Pulmonary artery endothelial cell (primary cell): ENCODE results near the gene TOM1L2. TPM values are rescaled to one million over a fixed set of nuclear protein-coding genes. Genes with fewer than 3 reads are reported as not detected.
A peak's percentile ranks its signal among the peaks of the same experiment; 100 is the strongest.

Source experiments
- DNase-seq: peaks from one replicate; pipeline ENCODE4 v3.0.0-alpha.2; 2011; ENCODE audit warnings: low read depth, low spot score
- total RNA-seq: library from RNA; depleted of rRNA; stranded (reverse); fragments of >200 nt; gene quantifications from 2 replicates; pipeline ENCODE4 v1.2.3, GENCODE V29; 2014

Gene TOM1L2
- total RNA-seq, 1 donor from 2014 or later: 14.3 TPM

DNA sequence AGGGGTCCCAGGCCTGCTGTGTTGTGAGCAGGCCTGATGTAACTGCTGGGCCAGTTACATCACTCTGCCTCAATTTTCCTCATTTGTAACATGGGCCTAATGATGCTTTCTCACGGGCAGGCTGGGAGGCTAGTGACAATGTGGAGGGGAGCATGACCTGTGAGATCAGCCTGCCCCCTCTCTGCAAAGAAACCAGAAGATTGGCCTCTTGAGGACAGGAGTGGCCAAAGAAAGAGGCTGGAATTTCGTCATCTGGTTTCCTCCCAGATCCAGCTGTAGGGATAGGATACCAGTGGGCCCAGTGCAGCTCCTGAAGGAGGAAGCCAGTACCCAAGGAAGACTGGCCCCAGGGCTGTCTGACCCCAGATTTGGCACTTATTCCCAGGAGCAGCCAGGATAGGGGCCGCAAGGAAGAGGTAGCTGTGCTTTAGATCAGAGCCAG is 134.8 kb downstream of the TOM1L2 start:
- peak; percentile 51 for DNase-seq

DNA sequence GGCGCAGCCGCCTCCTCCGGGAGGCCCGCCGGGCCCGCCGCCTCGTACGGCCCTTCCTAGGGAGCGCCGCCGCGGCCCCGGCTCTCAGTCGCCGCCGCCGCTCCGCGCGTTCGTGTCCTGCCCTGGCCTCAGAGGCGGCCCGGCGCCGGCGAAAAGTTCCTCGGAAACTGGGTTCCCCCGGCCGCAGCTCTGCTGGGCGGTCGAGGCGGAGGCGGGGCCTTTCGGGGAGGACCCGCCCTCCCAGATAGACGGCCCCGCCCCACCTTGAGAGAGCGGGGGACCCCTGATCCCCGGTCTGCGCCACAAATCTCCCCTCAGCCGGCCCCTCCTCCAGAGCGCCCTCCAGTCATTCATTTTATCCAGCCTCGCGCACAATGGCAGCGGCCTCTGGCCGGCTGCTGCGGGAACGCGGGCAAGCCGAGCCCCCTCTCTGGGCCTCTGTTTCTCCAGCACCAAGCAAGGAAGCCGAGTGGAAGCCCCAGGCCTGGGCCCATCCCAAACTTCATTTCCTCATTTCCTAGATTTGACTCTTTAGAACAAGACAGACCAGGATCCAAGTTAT is 135.3 kb downstream of the TOM1L2 start, which contains the start of gene SREBF1:
TSS of gene SREBF1 (minus strand) at position 169 of the 562 bp plus-strand sequence. CDS start 169 bp downstream, outside the sequence.
- no peak for DNase-seq

DNA sequence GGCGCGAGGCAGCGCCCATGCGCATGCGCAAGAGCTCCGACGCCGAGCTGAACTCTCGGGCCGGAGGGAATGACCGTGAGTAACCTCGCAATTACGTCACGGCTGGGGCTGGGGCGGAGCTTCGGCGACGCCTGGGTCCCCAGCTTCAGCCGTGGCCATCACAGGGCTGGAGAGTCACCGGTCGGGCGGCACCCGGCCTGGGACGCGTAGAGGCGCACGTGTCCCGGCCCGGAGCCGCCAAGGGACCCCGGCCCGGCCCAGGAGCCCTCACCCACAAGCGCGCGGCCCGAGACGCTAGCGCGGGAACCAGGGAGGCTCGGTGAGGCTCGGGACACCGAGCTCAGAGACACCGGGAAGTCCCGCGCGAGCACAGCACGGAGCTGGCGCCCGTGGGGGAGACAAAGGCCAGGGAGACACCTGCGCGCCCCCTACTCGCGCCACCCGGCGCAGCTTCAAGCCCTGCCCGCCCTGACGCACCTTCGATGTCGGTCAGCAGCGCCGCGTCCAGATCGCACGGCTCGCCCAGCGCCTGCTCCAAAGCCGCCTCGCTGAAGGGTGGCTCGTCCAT is 135.9 kb downstream of the TOM1L2 start:
- peak; percentile 75 for DNase-seq

DNA sequence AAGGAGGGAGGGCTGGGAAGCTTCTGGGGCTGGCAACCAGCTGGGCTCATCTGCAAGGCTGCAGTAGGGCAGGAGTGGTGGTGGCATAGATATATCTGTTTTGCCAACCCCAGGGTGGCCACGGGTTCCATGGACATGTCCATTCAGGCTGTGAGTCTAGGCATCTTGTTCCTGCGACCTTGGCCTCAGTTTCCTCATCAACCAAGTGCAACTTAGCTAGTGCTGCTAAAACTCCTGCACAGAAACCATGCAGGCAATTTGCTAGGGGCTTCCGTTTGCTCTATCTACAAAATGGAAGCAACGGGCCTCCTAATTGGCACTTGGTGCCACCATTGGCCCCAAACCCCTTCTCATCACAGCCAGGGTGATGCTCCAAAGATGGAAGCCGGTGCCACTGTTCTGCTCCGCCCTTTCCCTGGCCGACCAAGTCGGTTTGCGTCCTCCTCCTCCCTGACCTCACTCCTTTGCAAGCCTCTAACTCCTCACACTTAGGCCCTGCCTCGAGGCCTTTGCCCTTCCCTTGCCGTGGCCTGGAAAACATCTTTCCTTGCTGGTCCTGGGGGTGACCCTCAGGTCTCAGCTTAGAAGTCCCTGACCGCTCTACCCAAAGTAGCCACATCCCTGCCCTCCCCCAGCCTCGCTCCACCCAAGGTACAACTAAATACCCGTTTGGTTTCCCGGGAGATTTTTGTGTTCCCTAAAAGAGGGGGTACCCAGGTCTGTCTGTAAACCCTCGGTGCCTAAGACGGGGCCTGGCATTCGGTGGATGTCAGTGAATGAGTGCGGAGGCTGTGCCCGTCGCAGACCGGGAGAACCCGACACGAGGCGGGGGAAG is 136.6 kb downstream of the TOM1L2 start:
- DNase-seq: no peak

DNA sequence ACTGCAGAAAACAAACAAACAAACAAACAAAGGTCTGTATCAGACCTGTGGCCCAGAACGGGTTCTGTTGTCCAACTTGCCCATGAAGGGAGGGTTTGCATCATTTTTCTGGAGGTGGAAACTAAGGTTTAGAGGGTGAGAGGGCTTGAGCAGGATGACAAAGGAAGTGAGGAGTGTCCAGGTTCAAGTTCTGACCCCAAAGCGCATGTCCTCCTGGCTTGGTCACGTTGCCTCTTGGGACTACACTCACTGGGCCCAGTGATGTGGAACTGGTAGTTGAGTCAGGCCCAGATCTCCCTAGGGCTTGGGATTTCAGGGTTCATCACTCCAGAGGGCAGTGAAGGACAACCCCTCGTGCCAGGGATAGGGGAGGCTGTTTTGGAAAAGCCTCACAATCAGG is 137.2 kb downstream of the TOM1L2 start:
- DNase-seq: no peak

DNA sequence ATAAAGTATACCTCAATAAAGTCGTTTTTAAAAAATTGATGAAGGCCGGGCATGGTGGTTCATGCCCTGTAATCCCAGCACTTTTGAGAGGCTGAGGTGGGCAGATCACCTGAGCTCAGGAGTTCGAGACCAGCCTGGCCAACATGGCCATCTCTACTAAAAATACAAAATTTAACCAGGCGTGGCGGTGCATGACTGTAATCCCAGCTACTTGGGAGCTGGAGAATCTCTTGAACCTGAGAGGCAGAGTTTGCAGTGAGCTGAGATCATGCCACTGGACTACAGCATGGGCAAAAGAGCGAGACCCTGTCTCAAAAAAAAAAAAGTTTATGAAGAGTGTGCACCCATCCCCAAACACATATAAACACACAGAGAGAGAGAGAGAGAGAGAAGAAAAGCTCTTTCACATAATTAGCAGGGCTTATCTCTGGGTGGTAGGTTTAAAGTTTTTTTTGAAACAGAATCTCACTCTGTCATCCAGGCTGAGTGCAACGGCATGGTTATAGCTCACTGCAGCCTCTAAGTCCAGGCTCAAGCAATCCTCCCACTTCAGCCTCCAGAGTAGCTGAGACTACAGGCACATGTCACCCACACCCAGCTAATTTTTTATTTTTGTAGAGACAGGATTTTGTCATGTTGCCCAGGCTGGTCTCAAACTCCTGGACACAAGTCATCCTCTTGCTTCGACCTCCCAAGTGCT is 138.4 kb downstream of the TOM1L2 start:
- DNase-seq: no peak

DNA sequence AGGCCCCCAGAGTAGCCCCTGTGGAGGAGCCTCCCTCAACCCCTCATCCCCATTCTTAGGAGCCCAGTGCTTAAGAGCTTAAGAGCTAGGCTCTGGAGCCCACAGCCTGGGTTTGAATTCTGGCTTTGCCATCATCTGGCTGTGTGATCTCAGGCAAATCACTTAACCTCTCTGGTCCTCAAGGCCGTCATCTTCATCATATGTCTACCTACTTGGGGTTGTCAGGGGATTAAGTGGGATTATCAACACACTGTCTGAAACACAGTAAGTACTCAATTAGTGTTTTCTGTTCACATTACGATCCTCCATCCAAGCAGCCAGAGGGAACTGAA is 140.2 kb downstream of the TOM1L2 start:
- DNase-seq: no peak

DNA sequence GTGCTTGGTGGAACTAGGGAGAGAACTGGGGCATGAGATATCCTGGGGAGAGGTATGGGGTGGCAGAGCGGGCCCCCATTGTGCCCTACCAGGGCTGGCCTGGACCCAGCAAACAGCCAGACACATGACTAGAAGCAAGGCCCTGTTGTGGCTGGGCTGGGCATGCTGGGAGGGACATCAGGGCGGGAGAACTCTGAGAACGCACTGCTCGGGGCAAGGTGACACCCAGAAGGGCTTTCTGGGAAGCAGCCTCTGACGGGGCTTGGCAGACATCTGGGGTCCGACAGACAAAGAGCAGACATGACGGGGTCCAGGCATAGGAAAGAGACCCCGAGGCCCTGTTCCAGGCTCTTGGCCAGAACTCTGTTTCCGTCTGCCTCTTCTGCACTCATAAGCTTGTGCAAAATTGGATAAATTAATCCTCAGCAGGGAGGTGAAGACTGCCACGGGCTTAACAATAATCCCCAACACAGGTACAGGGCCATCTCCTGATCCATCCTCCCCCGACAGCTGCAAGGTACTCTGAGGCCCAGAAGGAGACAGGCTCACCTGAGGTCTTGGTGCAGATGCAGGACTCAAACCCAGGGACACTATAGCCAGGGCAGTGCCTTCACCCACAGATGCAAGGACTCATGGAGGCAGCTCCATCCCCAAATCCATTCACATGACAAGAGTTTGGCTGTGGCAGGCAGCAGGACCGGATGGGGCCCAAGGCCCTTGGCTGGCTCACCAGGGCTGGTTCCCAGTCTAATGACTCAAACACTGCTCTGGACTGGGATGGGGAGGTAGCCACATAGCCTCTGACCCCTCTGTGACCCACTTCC is 140.8 kb downstream of the TOM1L2 start:
- no peak for DNase-seq

DNA sequence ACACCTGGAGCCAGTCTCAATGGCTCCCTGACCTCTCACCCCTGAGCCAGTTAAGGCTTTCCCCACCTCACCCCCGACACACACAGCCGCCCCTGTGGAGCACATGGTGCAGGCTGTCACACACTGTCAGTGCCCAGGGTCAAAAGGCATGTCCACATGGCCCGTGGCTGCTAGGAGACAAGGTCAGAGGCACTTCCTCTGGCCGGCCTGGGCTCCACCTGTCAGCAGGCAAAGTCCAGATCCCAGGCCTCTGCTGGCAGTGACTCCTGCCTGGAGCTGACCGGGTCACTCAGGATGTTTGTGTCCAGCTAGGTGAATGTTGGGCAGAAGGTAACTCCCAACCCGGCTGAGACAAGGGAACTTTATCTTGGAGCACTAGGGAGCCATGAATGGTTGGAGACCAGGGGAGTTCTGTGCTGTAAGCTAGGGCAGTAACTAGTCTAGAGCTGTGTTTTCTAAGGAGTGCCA is 141.4 kb downstream of the TOM1L2 start:
- no peak for DNase-seq

DNA sequence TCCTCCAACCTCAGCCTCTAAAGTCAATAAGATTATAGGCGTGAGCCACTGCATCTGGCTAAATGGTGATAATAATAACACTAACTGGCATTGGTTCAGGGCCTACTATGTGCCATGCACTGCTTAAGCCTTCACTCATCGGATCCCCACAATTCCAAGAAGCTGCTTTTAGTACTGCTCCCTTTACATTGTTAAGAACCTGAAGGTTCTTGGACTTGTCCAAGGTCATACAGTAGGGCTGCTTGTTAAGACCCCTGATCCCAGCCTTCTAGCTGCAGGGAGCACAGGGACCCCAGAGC is 142.0 kb downstream of the TOM1L2 start:
- no peak for DNase-seq

DNA sequence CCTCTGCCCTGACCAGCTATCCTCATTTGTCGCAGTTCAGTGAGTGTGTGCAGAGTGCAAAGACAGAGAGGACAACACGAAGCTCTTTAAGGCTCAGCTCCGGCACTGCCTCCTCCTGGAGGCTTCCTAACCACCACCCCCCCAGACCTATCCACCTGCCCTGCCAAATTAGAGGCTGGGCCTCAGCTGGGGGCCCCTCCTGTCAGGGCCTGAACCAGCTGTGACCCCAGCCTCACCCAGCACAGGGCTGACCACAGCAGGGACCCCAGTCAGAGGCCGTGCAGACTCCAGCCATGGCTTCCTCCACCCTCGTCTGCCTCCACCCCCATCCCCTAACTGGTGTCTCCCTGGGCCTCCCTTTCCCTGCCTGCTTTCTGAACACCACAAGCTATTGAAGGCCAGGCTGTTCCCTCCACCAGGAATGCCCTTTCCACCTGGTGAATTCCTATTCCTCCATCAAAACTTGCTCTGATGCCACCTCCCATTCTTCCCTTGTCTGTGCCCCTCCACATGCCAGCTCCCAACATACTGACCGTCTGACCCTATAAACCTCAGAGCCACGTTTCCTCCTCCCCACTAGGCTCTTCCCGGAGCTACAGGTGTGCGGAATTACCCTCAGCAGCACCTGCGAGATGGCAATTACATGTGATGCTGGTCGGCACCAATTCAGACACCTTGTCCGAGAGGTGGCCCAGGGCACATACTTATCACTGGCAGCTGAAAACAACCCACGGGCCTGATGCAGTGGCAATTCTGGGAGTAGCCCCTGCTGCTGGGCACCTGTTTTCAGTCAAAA is 144.2 kb downstream of the TOM1L2 start:
- no peak for DNase-seq

DNA sequence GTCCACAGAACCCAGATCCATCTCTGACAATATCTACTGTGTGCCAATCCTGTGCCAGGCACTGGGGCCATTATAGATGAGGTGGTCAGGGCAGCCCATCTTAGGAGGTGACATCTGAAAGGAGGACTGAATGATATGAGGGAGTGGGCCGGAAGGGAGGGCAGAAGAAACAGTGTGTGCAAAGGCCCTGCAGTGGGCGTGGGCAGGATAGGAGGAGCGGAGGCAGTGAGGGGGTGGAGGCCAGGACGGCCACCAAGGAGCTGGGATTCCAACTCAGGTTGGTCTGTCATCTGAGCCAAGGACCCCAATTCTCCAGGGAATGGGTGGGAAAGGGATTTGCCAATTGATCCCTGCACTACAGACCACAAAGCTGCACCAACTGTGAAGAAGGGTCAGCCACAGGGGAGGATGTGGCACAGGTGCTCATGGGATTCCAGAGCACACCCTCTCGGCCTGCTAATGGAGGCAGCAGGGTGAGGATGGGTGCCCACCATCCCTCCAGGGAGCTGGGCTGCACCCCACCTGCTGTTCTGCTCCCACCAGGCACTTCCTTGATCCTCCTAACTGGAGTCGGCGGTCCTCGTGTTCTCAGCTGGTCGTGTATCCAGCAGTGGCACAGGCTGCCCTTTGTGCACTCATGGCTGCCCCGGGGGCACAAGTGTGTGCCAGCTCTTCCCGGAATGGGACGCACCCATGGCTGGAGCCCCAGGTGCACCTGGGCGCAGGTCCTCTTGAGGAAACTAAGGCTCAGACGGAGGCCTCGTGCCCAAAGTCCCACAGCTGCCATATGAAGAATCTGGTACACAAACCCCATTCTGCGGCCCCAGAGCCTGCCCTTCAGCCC is 145.0 kb downstream of the TOM1L2 start:
- no peak for DNase-seq

DNA sequence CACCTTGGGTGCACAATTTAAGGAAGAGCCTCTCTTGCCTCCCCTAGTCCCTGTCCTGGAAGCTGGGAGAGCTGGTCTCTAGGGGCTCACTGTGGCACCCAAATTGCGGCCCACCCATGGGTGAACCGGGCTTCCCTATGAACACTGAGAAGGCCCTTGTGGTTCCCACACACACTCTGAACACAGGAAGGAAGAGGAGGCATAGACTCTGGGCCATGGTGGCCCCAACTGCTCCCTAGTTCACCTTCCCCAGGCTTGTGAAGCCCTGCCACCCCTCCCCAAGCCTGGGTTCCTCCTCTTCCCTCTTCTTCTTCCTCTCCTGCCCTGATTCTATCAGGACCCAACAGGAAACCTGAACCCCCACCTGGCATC is 145.9 kb downstream of the TOM1L2 start:
- no peak for DNase-seq

DNA sequence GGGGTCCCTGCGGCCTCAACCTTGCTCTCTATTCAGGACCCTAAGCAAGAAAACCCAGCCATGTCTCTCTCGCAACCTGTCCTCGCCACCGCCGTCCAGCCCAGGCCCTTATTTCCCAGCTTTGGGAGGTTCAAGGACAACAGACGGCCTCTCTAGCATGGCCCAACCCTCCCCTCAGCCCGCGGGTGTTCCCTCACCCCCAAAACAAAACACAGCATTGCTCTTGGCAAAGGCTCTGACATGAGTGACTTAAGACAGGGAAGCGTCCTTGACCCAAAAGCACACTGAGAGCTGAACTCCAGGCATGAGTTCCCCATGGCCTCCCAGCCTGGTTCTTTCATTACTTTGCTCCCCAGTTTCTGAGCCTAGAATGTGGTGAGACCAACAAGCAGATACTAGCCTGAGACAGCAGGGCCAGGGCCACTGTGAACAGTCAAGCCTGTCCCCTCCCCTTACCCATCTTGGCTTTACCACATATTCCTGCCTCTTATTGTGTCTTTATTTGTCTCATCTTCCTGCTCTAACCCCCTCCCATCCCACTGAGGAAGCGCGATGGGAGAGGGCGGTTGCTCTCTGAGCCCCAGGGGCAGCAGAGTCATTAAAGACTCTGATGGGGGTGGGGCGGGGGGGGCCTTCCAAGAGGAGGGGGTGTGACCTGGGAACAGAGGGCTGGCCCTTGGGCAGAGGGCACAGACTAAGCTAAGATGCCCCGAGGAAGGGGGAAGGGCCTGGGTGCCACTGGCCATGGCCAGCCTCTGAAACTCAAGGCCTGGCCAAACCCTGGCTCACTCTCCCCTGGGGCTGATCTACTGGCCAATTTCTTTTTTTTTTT is 147.2 kb downstream of the TOM1L2 start:
- DNase-seq: no peak

DNA sequence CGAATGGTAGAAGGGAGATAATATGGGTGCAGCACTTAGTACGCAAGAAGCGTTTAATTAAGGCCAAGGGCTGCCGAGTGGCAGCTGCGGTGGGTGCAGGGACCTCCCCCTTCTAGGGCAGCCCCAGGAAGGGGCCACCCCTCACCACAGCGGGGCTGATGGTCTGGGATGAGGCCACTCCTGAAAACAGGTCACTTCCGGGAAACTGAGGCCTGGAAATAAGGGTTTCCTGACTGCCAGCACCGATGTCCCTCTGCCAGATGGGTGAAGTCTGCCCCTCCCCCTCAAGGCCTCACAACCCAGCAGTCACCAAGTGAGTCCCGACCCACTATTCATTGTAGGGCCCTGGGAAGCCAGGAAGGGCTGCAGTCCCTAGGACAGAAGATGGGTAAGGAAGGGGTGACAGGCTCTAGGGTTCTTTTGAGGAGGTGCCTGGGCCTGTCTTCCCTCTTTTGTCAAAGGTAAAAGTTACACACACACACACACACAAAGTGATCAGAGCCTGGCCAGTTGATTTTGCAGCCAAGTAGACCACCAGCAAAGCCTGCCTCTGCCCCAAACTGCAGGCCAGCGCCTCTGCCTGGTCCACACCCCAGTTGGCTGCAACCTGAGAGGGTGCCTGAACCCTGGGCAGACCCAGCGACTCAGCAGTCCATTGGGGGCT is 147.9 kb downstream of the TOM1L2 start:
- DNase-seq: no peak

DNA sequence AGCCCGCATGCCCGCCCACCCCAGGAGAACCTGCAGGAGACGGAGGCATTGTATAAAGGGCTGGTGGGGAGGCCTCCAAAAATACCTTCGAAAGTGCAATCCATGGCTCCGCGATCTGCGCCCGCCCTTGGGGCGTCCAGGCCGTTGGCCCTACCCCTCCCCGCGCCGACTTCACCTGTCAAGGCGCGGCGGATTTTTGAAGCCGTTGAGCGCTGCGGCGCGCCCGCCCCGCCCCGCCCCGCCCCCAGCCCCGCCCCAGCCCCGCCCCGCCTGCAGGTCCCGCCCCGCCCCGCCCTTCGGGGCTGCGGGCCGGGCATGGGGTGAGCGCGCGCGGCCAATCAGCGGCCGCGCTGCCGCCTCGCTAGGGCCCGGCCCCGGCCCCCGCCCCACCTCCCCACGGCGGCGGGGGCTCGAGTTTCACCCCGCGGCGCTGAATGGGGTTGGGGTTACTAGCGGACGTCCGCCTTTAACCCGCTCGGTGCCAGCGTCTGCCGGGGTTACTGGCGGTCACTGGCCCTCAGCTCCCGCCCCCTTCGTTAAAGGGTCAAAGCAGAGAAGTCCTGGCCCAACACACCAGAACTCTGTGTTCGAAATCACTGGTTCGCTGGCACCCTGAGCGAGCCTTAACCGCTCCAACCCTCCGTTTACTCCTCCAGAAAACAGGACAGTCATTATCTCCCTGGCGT is 148.6 kb downstream of the TOM1L2 start:
- no peak for DNase-seq

DNA sequence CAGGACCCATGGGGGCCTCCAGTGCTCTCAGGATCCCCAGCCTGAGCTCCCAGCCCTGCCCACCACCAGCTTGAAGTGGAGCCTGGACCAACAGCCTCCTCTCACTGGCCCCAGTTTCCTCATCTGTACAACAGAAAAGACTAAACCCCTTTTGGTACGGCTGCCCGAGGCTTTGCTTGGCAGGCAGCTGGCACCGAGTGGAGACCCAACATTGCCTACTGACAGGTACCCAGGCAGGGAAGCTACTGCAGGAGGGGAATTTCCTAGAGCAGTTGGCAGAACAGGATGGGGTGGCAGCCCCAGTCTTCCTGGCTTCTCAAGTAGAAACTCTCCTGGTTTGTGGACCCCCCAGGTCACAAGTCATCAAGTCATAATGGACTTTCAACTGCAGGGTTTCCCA is 149.6 kb downstream of the TOM1L2 start:
- no peak for DNase-seq

DNA sequence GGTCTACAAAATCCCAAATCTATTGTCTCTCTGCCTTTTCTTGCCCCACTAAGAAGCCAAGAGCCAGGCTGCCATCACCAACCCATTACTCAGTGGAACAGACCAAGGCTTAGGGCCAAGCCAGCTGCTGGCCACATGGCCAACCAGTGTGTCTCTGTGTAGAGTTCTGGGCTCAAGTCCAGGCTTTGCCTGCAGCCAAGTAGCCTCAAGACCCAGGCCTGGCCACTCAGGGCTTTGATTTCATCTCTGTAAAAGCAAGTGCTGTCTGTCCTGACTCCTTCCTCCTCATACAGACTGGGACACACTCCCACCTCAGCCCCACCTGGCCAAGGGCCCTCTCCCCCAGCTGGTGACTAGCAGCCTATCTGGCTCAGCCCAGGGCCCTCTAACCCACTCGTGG is 150.0 kb downstream of the TOM1L2 start:
- no peak for DNase-seq
